HG03103 (cell line): ENCODE results near the gene OR10H1.
A peak's percentile ranks its signal among the peaks of the same experiment; 100 is the strongest.
"Not testable (repeated sequence)": the region's sequence is repeated elsewhere in the genome, so short reads cannot be mapped to it uniquely, and the experiment has no call there.

Experiments used
- ATAC-seq: cut with Tn5 transposase; IDR thresholded peaks from one replicate; pipeline ENCODE4 v1.9.1; 2021; ENCODE audit warnings: low read depth; ENCODE audit not compliant: unreplicated experiment

Gene OR10H1, protein sequence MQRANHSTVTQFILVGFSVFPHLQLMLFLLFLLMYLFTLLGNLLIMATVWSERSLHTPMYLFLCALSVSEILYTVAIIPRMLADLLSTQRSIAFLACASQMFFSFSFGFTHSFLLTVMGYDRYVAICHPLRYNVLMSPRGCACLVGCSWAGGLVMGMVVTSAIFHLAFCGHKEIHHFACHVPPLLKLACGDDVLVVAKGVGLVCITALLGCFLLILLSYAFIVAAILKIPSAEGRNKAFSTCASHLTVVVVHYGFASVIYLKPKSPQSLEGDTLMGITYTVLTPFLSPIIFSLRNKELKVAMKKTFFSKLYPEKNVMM

DNA sequence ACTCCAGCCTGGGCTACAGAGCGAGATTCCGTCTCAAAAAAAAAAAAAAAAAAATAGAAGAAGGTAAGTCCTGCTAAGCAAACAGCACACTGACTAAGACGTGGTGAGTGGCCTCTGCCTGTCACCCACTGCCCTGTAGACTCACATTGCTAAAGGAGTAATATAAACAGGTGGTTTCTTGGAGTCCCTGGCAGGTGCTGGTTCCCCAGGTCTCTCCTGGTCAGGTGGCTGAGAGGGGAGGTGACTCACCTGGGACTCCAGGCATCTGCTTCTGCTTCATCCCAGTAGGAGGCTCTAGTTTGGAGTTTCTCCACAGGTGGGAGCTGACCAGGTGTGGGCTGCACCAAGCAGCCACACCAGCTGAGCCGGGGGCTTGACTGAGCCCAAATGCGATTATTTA is at the start of gene OR10H1:
Gene OR10H1 (minus strand): TSS at position 359 of the 400 bp plus-strand sequence. CDS start 7,627 bp downstream, outside the sequence.
- no peak for ATAC-seq

DNA sequence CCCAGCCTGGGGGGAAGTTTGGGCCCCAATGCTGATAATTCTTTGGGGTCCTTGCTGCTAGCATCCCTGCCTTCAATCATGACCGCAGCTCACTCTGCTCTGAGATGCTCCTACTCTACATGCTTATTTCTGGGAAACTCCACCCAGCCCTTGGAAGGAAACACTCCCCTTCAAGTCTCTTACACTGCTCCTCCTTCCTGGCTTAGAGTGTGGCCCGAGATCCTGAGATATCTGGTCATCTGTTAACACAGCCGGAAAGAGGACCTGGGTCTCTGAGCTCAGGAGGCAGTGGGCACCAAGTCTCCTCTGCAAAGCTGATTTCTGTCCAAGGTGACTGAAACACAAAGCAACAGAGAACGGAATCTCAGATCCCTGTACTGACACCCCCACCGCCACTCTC is 49.4 kb upstream of the OR10H1 start:
- ATAC-seq = no peak

DNA sequence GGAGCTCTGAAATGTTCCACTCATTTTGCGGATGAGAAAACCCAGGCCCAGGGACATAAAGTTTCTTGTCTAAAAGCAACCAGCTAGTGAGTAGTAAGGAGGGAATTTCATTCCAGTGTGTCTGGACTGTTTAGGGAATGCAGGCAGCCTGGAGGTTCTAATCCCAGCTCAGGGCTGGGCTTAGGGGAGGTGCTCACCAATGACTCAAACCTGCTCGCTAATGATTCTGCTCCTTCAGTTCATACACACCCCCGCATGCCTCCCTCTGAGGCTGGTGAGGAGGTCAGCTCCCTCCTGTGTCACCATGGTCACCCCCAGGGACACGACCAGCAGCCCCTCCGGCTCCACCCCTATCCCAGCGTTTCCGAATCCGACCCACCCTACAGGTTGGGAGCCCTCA is 47.8 kb upstream of the OR10H1 start:
- no peak for ATAC-seq

GRCh38 chr19:15862444-15862843 is 47.0 kb upstream of the OR10H1 start:
- no peak for ATAC-seq

- no peak for ATAC-seq
Observed at GRCh38 chr19:15860522-15860921, 45.1 kb upstream of the OR10H1 start.

DNA sequence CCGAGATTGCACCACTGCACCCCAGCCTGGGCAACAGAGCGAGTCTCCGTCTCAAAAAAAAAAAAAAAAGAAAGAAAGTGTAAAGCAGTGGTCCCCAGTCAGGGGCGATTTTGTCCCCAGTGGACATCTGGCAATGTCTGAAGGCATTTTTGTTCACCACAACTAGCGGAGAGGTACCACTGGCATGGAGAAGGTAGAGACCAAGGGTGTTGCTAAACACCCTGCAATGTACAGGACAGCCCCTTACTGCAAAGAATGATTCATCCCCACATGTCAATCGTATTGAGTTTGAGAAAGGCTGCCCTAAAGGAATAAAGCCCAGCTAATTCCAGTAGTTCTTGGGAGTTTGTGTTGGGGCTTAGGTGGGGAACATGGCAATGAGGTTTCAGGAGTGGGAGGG is 43.7 kb upstream of the OR10H1 start:
- no peak for ATAC-seq

GRCh38 chr19:15850385-15850784 is 34.9 kb upstream of the OR10H1 start:
- ATAC-seq = no peak

GRCh38 chr19:15846923-15847322 is 31.5 kb upstream of the OR10H1 start:
- ATAC-seq = no peak

GRCh38 chr19:15843894-15844222 is 28.4 kb upstream of the OR10H1 start:
- not testable (repeated sequence) for ATAC-seq

- no peak for ATAC-seq
Observed at GRCh38 chr19:15843203-15843893, 27.9 kb upstream of the OR10H1 start.

- no peak for ATAC-seq
Observed at GRCh38 chr19:15841875-15842569, 26.6 kb upstream of the OR10H1 start.

- ATAC-seq = no peak
Observed at GRCh38 chr19:15840833-15841232, 25.4 kb upstream of the OR10H1 start.

DNA sequence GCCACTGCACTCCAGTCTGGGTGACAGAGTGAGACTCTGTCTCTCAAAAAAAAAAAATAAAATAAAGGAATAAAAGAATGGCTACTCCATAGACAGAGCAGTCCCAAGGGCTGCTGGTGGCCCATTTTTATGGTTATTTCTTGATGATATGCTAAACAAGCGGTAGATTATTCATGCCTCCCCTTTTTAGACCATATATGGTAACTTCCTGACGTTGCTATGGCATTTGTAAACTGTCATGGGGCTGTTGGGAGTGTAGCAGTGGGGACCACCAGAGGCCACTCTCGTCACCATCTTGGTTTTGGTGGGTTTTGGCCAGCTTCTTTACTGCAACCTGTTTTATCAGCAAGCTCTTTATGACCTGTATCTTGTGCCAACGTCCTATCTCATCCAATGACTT is 24.4 kb upstream of the OR10H1 start:
- not testable (repeated sequence) for ATAC-seq

DNA sequence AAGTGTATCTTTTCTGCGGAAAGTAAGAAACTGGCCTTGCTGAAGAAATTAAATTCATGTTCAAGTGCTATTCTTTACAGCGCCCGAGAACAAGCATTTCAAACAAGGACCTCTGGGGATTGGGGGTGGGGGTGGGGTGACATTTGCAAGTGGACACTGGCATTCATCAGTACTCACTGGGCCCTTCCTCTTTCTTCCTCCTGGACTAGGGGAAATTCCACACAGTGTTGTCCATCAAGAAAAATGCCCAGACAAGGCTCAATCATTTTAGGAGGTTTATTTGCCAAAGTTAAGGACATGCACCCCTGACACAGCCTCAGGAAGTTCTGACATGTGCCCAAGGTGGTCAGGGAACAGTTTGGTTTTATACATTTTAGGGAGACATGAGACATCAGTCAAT is 22.9 kb upstream of the OR10H1 start:
- ATAC-seq = no peak

- ATAC-seq = no peak
Observed at GRCh38 chr19:15837221-15837731, 21.8 kb upstream of the OR10H1 start.

DNA sequence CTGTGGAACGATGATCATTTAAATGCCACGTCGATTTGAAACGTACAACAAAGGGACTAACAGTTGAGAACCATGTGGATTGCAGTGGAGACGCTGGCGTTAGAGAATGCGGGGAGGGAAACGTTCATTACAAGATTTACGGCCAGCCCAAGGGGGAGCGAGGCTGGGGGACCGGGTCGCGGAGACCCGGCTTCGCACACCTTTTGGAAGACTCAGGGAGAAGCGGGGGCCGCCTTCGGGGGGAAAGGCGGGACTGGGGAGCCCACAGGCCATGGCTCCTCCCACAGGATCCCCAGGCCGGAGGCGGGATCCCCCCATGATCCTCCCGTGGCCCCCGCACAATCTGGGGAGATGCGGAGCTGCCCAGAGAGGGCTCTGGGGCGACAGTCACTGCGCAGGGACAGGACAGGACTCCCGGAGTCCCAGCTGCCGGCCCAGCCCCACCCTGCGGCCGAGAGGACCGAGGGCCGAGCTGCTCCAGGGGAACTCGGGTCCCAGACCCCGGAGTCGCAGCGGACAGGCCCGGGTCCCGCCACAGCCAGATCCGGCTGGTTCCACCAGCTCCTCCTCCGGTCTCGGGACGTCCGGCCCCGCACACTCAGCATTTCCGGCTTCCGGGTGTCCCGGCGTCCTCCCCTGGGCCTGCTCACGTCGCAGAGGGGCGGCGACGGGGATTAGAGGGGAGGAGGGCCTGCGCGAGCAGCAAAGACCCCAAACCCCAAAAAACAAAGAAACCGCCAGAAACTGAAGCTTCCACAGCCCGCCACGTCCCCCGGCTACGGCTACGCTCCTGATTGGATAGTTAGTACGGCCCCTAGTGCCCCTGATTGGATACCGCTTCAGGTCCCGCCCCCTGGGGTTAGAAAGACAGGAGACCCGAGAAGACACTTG is 21.1 kb upstream of the OR10H1 start:
- peak; percentile 89 for ATAC-seq

GRCh38 chr19:15835565-15836329 is 20.3 kb upstream of the OR10H1 start:
- ATAC-seq = not testable (repeated sequence)

DNA sequence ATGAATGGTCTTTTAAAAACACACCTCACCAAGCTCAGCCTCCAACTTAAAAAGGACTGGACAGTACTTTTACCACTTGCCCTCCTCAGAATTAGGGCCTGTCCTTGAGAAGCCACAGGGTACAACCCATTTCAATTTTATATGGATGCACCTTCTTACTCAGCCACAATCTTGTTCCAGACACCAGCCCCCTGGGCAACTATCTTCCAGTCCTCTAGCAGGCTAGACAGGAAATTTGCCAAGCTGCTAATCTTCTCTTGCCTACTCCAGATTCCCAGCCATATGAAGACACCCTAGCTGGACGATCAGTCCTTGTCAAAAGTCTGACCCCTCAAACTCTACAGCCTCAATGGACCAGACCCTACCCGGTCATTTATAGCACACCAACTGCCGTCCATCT is 18.8 kb upstream of the OR10H1 start:
- not testable (repeated sequence) for ATAC-seq

GRCh38 chr19:15831626-15832025 is 16.2 kb upstream of the OR10H1 start:
- ATAC-seq = no peak

DNA sequence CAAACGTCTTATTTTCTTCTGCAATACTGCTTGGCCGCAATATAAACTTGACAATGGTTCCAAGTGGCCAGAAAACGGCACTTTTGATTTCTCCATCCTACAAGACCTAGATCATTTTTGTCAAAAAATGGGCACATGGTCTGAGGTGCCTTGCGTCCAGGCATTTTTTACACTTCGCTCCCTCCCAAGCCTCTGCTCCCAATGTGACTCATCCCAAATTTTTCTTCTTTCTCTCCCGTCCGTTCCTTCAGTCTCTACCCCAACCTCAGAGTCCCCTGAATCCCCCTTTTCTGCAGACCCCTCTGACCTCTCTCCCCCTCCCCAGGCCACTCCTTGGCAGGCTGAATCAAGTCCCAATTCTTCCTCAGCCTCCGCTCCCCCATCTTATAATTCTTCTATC is 14.3 kb upstream of the OR10H1 start:
- ATAC-seq = no peak
